ENCODE measurements around the gene FDX1.

DNA sequence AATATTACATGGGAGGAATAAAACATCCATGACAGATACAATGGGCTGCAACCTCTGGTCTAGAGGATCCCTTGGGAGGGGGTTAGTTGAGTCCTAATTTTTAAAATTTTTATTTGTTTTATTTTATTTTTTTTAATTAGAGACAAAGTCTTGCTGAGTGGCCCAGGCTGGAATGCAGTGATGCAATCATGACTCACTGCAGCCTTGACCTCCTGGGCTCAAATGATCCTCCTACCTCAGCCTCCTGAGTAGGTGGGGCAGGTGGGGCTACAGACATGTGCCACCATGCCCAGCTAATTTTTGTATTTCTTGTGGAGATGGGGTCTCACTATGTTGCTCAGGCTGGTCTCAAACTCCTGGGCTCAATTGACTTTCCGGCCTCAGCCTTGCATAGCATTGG, 43.1 kb downstream of the FDX1 start:
- TF ChIP-seq EZH2phosphoT487 (IDR thresholded peaks at IDR 0.05; ENCODE audit: borderline replicate concordance, low read depth, low read length): no peak
- TF ChIP-seq, protein P1, sequence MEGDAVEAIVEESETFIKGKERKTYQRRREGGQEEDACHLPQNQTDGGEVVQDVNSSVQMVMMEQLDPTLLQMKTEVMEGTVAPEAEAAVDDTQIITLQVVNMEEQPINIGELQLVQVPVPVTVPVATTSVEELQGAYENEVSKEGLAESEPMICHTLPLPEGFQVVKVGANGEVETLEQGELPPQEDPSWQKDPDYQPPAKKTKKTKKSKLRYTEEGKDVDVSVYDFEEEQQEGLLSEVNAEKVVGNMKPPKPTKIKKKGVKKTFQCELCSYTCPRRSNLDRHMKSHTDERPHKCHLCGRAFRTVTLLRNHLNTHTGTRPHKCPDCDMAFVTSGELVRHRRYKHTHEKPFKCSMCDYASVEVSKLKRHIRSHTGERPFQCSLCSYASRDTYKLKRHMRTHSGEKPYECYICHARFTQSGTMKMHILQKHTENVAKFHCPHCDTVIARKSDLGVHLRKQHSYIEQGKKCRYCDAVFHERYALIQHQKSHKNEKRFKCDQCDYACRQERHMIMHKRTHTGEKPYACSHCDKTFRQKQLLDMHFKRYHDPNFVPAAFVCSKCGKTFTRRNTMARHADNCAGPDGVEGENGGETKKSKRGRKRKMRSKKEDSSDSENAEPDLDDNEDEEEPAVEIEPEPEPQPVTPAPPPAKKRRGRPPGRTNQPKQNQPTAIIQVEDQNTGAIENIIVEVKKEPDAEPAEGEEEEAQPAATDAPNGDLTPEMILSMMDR (conservative IDR thresholded peaks at IDR 0.05; ENCODE audit: low read length): no peak

Data from OCI-LY7 (cell line).